ENCODE data around the gene MPHOSPH9. TPM values are rescaled to one million over a fixed set of nuclear protein-coding genes. Genes with fewer than 3 reads are reported as not detected.

Gene MPHOSPH9
- total and polyA plus RNA-seq, 2 donors (not counting 1 experiment from before 2014, with no cell fraction given) = 17.2 to 50.5 TPM

DNA sequence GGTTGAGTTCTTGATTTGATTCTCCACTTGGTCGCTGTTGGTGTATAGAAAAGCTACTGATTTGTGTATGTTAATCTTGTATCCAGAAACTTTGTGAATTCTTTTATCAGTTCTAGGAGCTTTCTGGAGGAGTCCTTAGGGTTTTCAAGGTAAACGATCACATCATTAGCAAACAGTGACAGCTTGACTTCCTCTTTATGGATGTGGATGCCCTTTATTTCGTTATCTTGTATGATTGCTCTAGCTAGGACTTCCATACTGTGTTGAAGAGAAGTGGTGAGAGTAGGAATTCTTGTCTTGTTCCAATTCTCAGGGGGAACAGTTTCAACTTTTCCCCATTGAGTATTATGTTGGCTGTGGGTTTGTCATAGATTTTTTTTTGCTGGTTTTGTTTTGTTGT lies 12.7 kb upstream of the MPHOSPH9 start:
- H3K79me2 ChIP-seq (ENCODE audit: control insufficient read depth, insufficient read depth, low read length) = peaks cover 18% of the 10 kb centered on the region
- no peak overlapping the region for H2AFZ ChIP-seq (ENCODE audit: low read length)
- no peaks in the 10 kb centered on the region for H3K4me1 ChIP-seq (ENCODE audit: control insufficient read depth, extremely low read depth, insufficient read depth, low read length)
- DNase-seq (ENCODE audit: low read depth in 2 of 2) = no peak
- no peak overlapping the region for H3K4me2 ChIP-seq (ENCODE audit: extremely low read depth, insufficient read depth, low read length)
- H3K9ac ChIP-seq (ENCODE audit: insufficient read depth, low read length) = no peak overlapping the region
- H3K27me3 ChIP-seq (ENCODE audit: control insufficient read depth, insufficient read depth, low read length) = no peaks in the 10 kb centered on the region
- no peak overlapping the region for H3K4me3 ChIP-seq (replicated peaks in 1 of 4; ENCODE audit: control extremely low read depth in 1 of 4, insufficient read depth in 1 of 4, low read depth in 3 of 4, low read length in 4 of 4)
- H3K27ac ChIP-seq (ENCODE audit: insufficient read depth, low read length) = no peak overlapping the region
- H4K20me1 ChIP-seq (ENCODE audit: control insufficient read depth, extremely low read depth, insufficient read depth, low read length) = no peaks in the 10 kb centered on the region
- no peaks in the 10 kb centered on the region for H3K9me3 ChIP-seq (ENCODE audit: control insufficient read depth, insufficient read depth, low read depth, low read length)
- H3K36me3 ChIP-seq (ENCODE audit: control insufficient read depth, insufficient read depth, low read length) = no peaks in the 10 kb centered on the region
- TF ChIP-seq EZH2 (IDR thresholded peaks at IDR 0.05; ENCODE audit: low read length, missing control alignments) = no peak
- TF ChIP-seq CTCF (conservative IDR thresholded peaks at IDR 0.05 in 1 of 2, IDR thresholded peaks at IDR 0.05 in 1 of 2; ENCODE audit: low read depth in 1 of 2, low read length in 2 of 2) = no peak

- no peak overlapping the region for H3K9ac ChIP-seq (ENCODE audit: insufficient read depth, low read length)
- H3K27me3 ChIP-seq (ENCODE audit: control insufficient read depth, insufficient read depth, low read length) = no peaks in the 10 kb centered on the region
- DNase-seq (ENCODE audit: low read depth in 2 of 2) = no peak
- no peak overlapping the region for H3K27ac ChIP-seq (ENCODE audit: insufficient read depth, low read length)
- no peaks in the 10 kb centered on the region for H4K20me1 ChIP-seq (ENCODE audit: control insufficient read depth, extremely low read depth, insufficient read depth, low read length)
- H3K36me3 ChIP-seq (ENCODE audit: control insufficient read depth, insufficient read depth, low read length) = no peaks in the 10 kb centered on the region
- H3K9me3 ChIP-seq (ENCODE audit: control insufficient read depth, insufficient read depth, low read depth, low read length) = no peaks in the 10 kb centered on the region
- H3K4me1 ChIP-seq (ENCODE audit: control insufficient read depth, extremely low read depth, insufficient read depth, low read length) = no peaks in the 10 kb centered on the region
- no peak overlapping the region for H3K4me2 ChIP-seq (ENCODE audit: extremely low read depth, insufficient read depth, low read length)
- H3K79me2 ChIP-seq (ENCODE audit: control insufficient read depth, insufficient read depth, low read length) = peaks cover 11% of the 10 kb centered on the region
- no peak overlapping the region for H2AFZ ChIP-seq (ENCODE audit: low read length)
- no peak overlapping the region for H3K4me3 ChIP-seq (replicated peaks in 1 of 4; ENCODE audit: control extremely low read depth in 1 of 4, insufficient read depth in 1 of 4, low read depth in 3 of 4, low read length in 4 of 4)
- TF ChIP-seq EZH2 (IDR thresholded peaks at IDR 0.05; ENCODE audit: low read length, missing control alignments) (no peak), CTCF (conservative IDR thresholded peaks at IDR 0.05 in 1 of 2, IDR thresholded peaks at IDR 0.05 in 1 of 2; ENCODE audit: low read depth in 1 of 2, low read length in 2 of 2) (no peak)
Measured at GRCh38 chr12:123243671-123244262, 10.8 kb upstream of the MPHOSPH9 start.

- Histone ChIP-seq H3K4me2 (ENCODE audit: extremely low read depth, insufficient read depth, low read length) (no peak overlapping the region), H3K4me3 (replicated peaks in 1 of 4; ENCODE audit: control extremely low read depth in 1 of 4, insufficient read depth in 1 of 4, low read depth in 3 of 4, low read length in 4 of 4) (no peak overlapping the region), H3K9ac (ENCODE audit: insufficient read depth, low read length) (no peak overlapping the region), H3K9me3 (ENCODE audit: control insufficient read depth, insufficient read depth, low read depth, low read length) (no peaks in the 10 kb centered on the region), H3K4me1 (ENCODE audit: control insufficient read depth, extremely low read depth, insufficient read depth, low read length) (peaks cover 4% of the 10 kb centered on the region), H4K20me1 (ENCODE audit: control insufficient read depth, extremely low read depth, insufficient read depth, low read length) (no peaks in the 10 kb centered on the region), H3K36me3 (ENCODE audit: control insufficient read depth, insufficient read depth, low read length) (no peaks in the 10 kb centered on the region), H2AFZ (ENCODE audit: low read length) (no peak overlapping the region), H3K79me2 (ENCODE audit: control insufficient read depth, insufficient read depth, low read length) (peaks cover 11% of the 10 kb centered on the region), H3K27ac (ENCODE audit: insufficient read depth, low read length) (no peak overlapping the region), H3K27me3 (ENCODE audit: control insufficient read depth, insufficient read depth, low read length) (no peaks in the 10 kb centered on the region)
- DNase-seq (ENCODE audit: low read depth in 2 of 2) = no peak
- TF ChIP-seq EZH2 (IDR thresholded peaks at IDR 0.05; ENCODE audit: low read length, missing control alignments) (no peak), CTCF (conservative IDR thresholded peaks at IDR 0.05 in 1 of 2, IDR thresholded peaks at IDR 0.05 in 1 of 2; ENCODE audit: low read depth in 1 of 2, low read length in 2 of 2) (no peak)
Measured at GRCh38 chr12:123242116-123242904, 9.4 kb upstream of the MPHOSPH9 start.
